ENCODE data around the gene ACP7. TPM values are rescaled to one million over a fixed set of nuclear protein-coding genes. Genes with fewer than 3 reads are reported as not detected.

ACP7 gene
- total RNA-seq, 2 donors from 2014 or later, result 0.80 TPM; not detected in 1

- DNase-seq (ENCODE audit: low spot score), result no peak
- Histone ChIP-seq H3K27ac (no peak overlapping the region), H3K4me3 (no peak overlapping the region), H3K36me3 (no peaks in the 10 kb centered on the region), H3K9me3 (no peaks in the 10 kb centered on the region), H3K27me3 (replicated peaks; ENCODE audit: insufficient read depth) (peaks cover 4% of the 10 kb centered on the region), H3K4me1 (replicated peaks) (no peaks in the 10 kb centered on the region)
- TF ChIP-seq POLR2A (IDR thresholded peaks at IDR 0.05), result no peak
- no peak for TF ChIP-seq POLR2AphosphoS5 (IDR thresholded peaks at IDR 0.05)
- no peak for TF ChIP-seq CTCF (IDR thresholded peaks at IDR 0.05)
- 42% methylated on average over 5 of the region's 5 CpGs for WGBS
- intact Hi-C loops (cut with DNase I), result no loop called here
These were observed 19.0 kb downstream of the ACP7 start for GRCh38 chr19:39103151-39103550.

GRCh38 chr19:39104186-39104596 lies 20.0 kb downstream of the ACP7 start:
- Histone ChIP-seq H3K9me3 (no peaks in the 10 kb centered on the region), H3K4me3 (no peak overlapping the region), H3K4me1 (replicated peaks) (no peaks in the 10 kb centered on the region), H3K27ac (no peak overlapping the region), H3K27me3 (replicated peaks; ENCODE audit: insufficient read depth) (peaks cover under 1% of the 10 kb centered on the region), H3K36me3 (no peaks in the 10 kb centered on the region)
- DNase-seq (ENCODE audit: low spot score), result no peak
- intact Hi-C loops (cut with DNase I), result no loop called here
- no peak for TF ChIP-seq POLR2AphosphoS5 (IDR thresholded peaks at IDR 0.05)
- no peak for TF ChIP-seq CTCF (IDR thresholded peaks at IDR 0.05)
- no peak for TF ChIP-seq POLR2A (IDR thresholded peaks at IDR 0.05)
- 61% methylated on average over 5 of the region's 5 CpGs for WGBS

- WGBS, result 27% methylated on average over 7 of the region's 7 CpGs
- DNase-seq (ENCODE audit: low spot score), result no peak
- no peaks in the 10 kb centered on the region for H3K4me1 ChIP-seq (replicated peaks)
- no peak overlapping the region for H3K27ac ChIP-seq
- H3K4me3 ChIP-seq, result no peak overlapping the region
- intact Hi-C loops (cut with DNase I), result loop anchor here (5.0 kb wide), 1 partner anchor 426 kb away; the partner anchor contains the start of gene EID2B
- TF ChIP-seq CTCF (IDR thresholded peaks at IDR 0.05) (no peak), POLR2A (IDR thresholded peaks at IDR 0.05) (no peak), POLR2AphosphoS5 (IDR thresholded peaks at IDR 0.05) (no peak)
- no peaks in the 10 kb centered on the region for H3K27me3 ChIP-seq (replicated peaks; ENCODE audit: insufficient read depth)
- no peaks in the 10 kb centered on the region for H3K9me3 ChIP-seq
- no peaks in the 10 kb centered on the region for H3K36me3 ChIP-seq
These were observed 22.0 kb downstream of the ACP7 start for GRCh38 chr19:39106194-39106593.

GRCh38 chr19:39109641-39110040 lies 25.5 kb downstream of the ACP7 start:
- H3K27ac ChIP-seq, result no peak overlapping the region
- TF ChIP-seq POLR2A (IDR thresholded peaks at IDR 0.05) (no peak), POLR2AphosphoS5 (IDR thresholded peaks at IDR 0.05) (no peak), CTCF (IDR thresholded peaks at IDR 0.05) (no peak)
- H3K4me3 ChIP-seq, result no peak overlapping the region
- no peaks in the 10 kb centered on the region for H3K36me3 ChIP-seq
- no peaks in the 10 kb centered on the region for H3K4me1 ChIP-seq (replicated peaks)
- intact Hi-C loops (cut with DNase I), result loop anchor here (5.0 kb wide), 1 partner anchor 423 kb away; the partner anchor contains the start of gene EID2B
- H3K9me3 ChIP-seq, result no peaks in the 10 kb centered on the region
- no peak for DNase-seq (ENCODE audit: low spot score)
- H3K27me3 ChIP-seq (replicated peaks; ENCODE audit: insufficient read depth), result no peaks in the 10 kb centered on the region

GRCh38 chr19:39110263-39110967 lies 26.2 kb downstream of the ACP7 start:
- H3K4me1 ChIP-seq (replicated peaks), result no peaks in the 10 kb centered on the region
- H3K4me3 ChIP-seq, result no peak overlapping the region
- WGBS, result 15% methylated on average over 16 of the region's 16 CpGs
- no peaks in the 10 kb centered on the region for H3K36me3 ChIP-seq
- H3K27ac ChIP-seq, result no peak overlapping the region
- DNase-seq (ENCODE audit: low spot score), result peak; percentile 58
- TF ChIP-seq POLR2AphosphoS5 (IDR thresholded peaks at IDR 0.05), result peak; percentile 12
- TF ChIP-seq POLR2A (IDR thresholded peaks at IDR 0.05), result no peak
- peak; percentile 64 to 79 (median 78) for TF ChIP-seq CTCF (IDR thresholded peaks at IDR 0.05)
- no peaks in the 10 kb centered on the region for H3K27me3 ChIP-seq (replicated peaks; ENCODE audit: insufficient read depth)
- no peaks in the 10 kb centered on the region for H3K9me3 ChIP-seq
- intact Hi-C loops (cut with DNase I), result no loop called here

Measured in prostate gland (tissue), 2 donors.